A549 (cell line): ENCODE measurements around the gene KRT14.
"Not testable (repeated sequence)": the region's sequence is repeated elsewhere in the genome, so short reads cannot be mapped to it uniquely, and the experiment has no call there.

Experiments used
- CBX2 ChIP-seq: fragments of 200-600 bp; sonication (generic); IDR thresholded peaks from 2 replicates; pipeline ENCODE4 v1.6.1; 2016; ENCODE audit warnings: low read depth, mild to moderate bottlenecking, borderline replicate concordance
- CTCF ChIP-seq: fragments of >200 bp; sonication (Bioruptor Twin); formaldehyde crosslinking; IDR thresholded peaks from 3 replicates; pipeline ENCODE4 v1.5.1; 2016
- JUN ChIP-seq, 2 experiments: fragments of >200 bp; sonication (Bioruptor Twin); formaldehyde crosslinking; IDR thresholded peaks; 2 replicates in 1 of 2; 3 replicates in 1 of 2; pipeline ENCODE4 v1.6.1; 2016 to 2017
- JUNB ChIP-seq: fragments of >200 bp; sonication (Bioruptor Twin); formaldehyde crosslinking; IDR thresholded peaks from 2 replicates; pipeline ENCODE4 v1.6.1; 2016
- POLR2A ChIP-seq: IDR thresholded peaks from 2 replicates; pipeline ENCODE4 v1.6.1; 2012; ENCODE audit warnings: mild to moderate bottlenecking, low read length
- RAD21 ChIP-seq, 2 experiments: fragments of >200 bp in 1 of 2; sonication (Bioruptor Twin) in 1 of 2; formaldehyde crosslinking in 1 of 2; IDR thresholded peaks in 1 of 2; conservative IDR thresholded peaks in 1 of 2; 2 replicates in 1 of 2; 3 replicates in 1 of 2; pipeline ENCODE4 v1.6.1; 2012 to 2018; ENCODE audit warnings: inconsistent platforms in 1 of 2
- RARB ChIP-seq: fragments of 250-450 bp; sonication (Bioruptor Pico); IDR thresholded peaks from 2 replicates; pipeline ENCODE4 v1.8.0; 2021; ENCODE audit warnings: mild to moderate bottlenecking, moderate library complexity
- REST ChIP-seq: fragments of 200-600 bp; sonication (generic); IDR thresholded peaks from 2 replicates; pipeline ENCODE4 v1.6.1; 2016; ENCODE audit warnings: antibody characterized with exemption, mild to moderate bottlenecking, moderate library complexity
- RFX5 ChIP-seq: fragments of 450-650 bp; IDR thresholded peaks from 2 replicates; pipeline ENCODE4 v1.7.1; 2014; ENCODE audit warnings: antibody characterized with exemption, mild to moderate bottlenecking, moderate library complexity
- SMC3 ChIP-seq: fragments of >200 bp; sonication (Bioruptor Twin); formaldehyde crosslinking; IDR thresholded peaks from 3 replicates; pipeline ENCODE4 v1.6.1; 2018; ENCODE audit warnings: inconsistent platforms

- 0 out of 3 replicates have a peak, but pooled peaks have one; percentile 7 for TF ChIP-seq CTCF
- TF ChIP-seq RFX5; POLR2A; REST; RAD21 (conservative IDR thresholded peaks at IDR 0.05 in 1 of 2, IDR thresholded peaks at IDR 0.05 in 1 of 2); JUNB; SMC3; CBX2; JUN (IDR thresholded peaks at IDR 0.05); RARB (CRISPR knock-in tag): not testable (repeated sequence)
Measured at GRCh38 chr17:41610061-41610517, 23.4 kb upstream of the KRT14 start.
